GM23248 (cell line): ENCODE results near the gene SDR9C7.
"Not testable (repeated sequence)": the region's sequence is repeated elsewhere in the genome, so short reads cannot be mapped to it uniquely, and the experiment has no call there.

Experiments used
- EZH2 ChIP-seq: fragments of 200-600 bp; sonication (generic); IDR thresholded peaks from 2 replicates; pipeline ENCODE4 v1.6.1; 2018; ENCODE audit warnings: antibody characterized with exemption, mild to moderate bottlenecking; ENCODE audit not compliant: insufficient read depth, poor library complexity, severe bottlenecking
- EZH2phosphoT487 ChIP-seq: fragments of 200-600 bp; sonication (generic); IDR thresholded peaks from 2 replicates; pipeline ENCODE4 v1.6.1; 2018; ENCODE audit warnings: antibody characterized with exemption, moderate library complexity, mild to moderate bottlenecking, low read depth; ENCODE audit not compliant: insufficient read depth

- TF ChIP-seq EZH2, EZH2phosphoT487: not testable (repeated sequence)
These were observed 48.5 kb upstream of the SDR9C7 start for GRCh38 chr12:56982578-56983236.
